K562 (cell line): ENCODE measurements around the gene NOL8. TPM values are rescaled to one million over a fixed set of nuclear protein-coding genes. Genes with fewer than 3 reads are reported as not detected.

Source experiments
- BACH1 ChIP-seq: fragments of 200-800 bp; sonication (Bioruptor generic); IDR thresholded peaks from 2 replicates; pipeline ENCODE4 v1.6.1; 2016; ENCODE audit warnings: missing genetic modification characterization, missing compliant biosample characterization
- CBFA2T3 ChIP-seq: fragments of 450-650 bp; IDR thresholded peaks from 2 replicates; pipeline ENCODE4 v1.6.1; 2017
- ELK1 ChIP-seq: sonication (generic); formaldehyde crosslinking; IDR thresholded peaks from 2 replicates; pipeline ENCODE4 v1.8.1; 2022; ENCODE audit warnings: missing genetic modification reagents
- FOXP4 ChIP-seq: sonication (generic); formaldehyde crosslinking; IDR thresholded peaks from 2 replicates; pipeline ENCODE4 v1.8.0; 2022; ENCODE audit warnings: mild to moderate bottlenecking, missing genetic modification reagents, borderline replicate concordance
- GTF2B ChIP-seq: IDR thresholded peaks from 2 replicates; pipeline ENCODE4 v1.6.1; 2011; ENCODE audit not compliant: insufficient read length; ENCODE audit errors: extremely low read depth
- MITF ChIP-seq: IDR thresholded peaks from 2 replicates; pipeline ENCODE4 v1.6.1; 2014; ENCODE audit warnings: antibody characterized with exemption
- NFIX ChIP-seq: fragments of 250-450 bp; sonication (Bioruptor Pico); IDR thresholded peaks from 2 replicates; pipeline ENCODE4 v1.4.0; 2020; ENCODE audit warnings: low read depth, mild to moderate bottlenecking, moderate library complexity
- PKNOX1 ChIP-seq: fragments of 450-650 bp; IDR thresholded peaks from 2 replicates; pipeline ENCODE4 v1.6.1; 2016
- RBM22 ChIP-seq: fragments of 200-400 bp; formaldehyde crosslinking; IDR thresholded peaks from 2 replicates; pipeline ENCODE4 v1.6.1; 2018; ENCODE audit warnings: low read length, low read depth; ENCODE audit not compliant: poor library complexity, severe bottlenecking
- TARDBP ChIP-seq: fragments of 450-650 bp; IDR thresholded peaks from 2 replicates; pipeline ENCODE4 v1.6.1; 2016
- TEAD2 ChIP-seq: fragments of 450-650 bp; IDR thresholded peaks from 2 replicates; pipeline ENCODE4 v1.6.1; 2016; ENCODE audit warnings: missing genetic modification characterization, control low read depth, missing compliant biosample characterization
- ZBTB33 ChIP-seq: sonication (generic); formaldehyde crosslinking; IDR thresholded peaks from 2 replicates; pipeline ENCODE4 v1.8.1; 2023; ENCODE audit warnings: mild to moderate bottlenecking, missing genetic modification reagents
- ZFPM2 ChIP-seq: fragments of 250-450 bp; sonication (Bioruptor Pico); IDR thresholded peaks from 2 replicates; pipeline ENCODE4 v1.5.1; 2022; ENCODE audit warnings: mild to moderate bottlenecking
- ZNF395 ChIP-seq: fragments of 200-800 bp; sonication (Bioruptor generic); IDR thresholded peaks from 2 replicates; pipeline ENCODE4 v1.6.1; 2017; ENCODE audit warnings: missing genetic modification characterization, missing compliant biosample characterization
- ZNF507 ChIP-seq: conservative IDR thresholded peaks from 2 replicates; pipeline ENCODE4 v1.6.1; 2017; ENCODE audit warnings: missing genetic modification characterization, missing compliant biosample characterization
- ZNF668 ChIP-seq: fragments of 250-450 bp; sonication (Bioruptor Pico); IDR thresholded peaks from 2 replicates; pipeline ENCODE4 v1.8.0; 2022; ENCODE audit warnings: mild to moderate bottlenecking, inconsistent platforms
- polyA plus RNA-seq, 8 experiments: library from polyadenylated mRNA; depleted of rRNA in 4 of 8; stranded (reverse) in 5 of 8; unstranded in 3 of 8; fragments of >200 nt; fragmentation: Nextera tagmentation in 2 of 8; fragmentation: Illumina TruSeq in 1 of 8; extraction: Ambion mirVana in 2 of 8; extraction: Trizol in 1 of 8; gene quantifications; 2 replicates each; pipeline versions ENCODE4 v1.2.1 to v1.2.3, GENCODE V29; 2011 to 2014; ENCODE audit warnings: inconsistent platforms in 1 of 8, missing spikeins in 1 of 8
- total RNA-seq, 7 experiments: library from RNA; depleted of rRNA in 6 of 7; stranded (reverse); fragments of >200 nt in 6 of 7; fragmentation: Illumina TruSeq in 2 of 7; extraction: Trizol in 2 of 7; gene quantifications; 2 replicates each; pipeline versions ENCODE4 v1.2.1 to v1.2.3, GENCODE V29; 2011 to 2021; ENCODE audit warnings: low replicate concordance in 1 of 7

NOL8 gene
- total and polyA plus RNA-seq, 9 of the 15 experiments (the other 6 are each of a cell fraction or from before 2014, with no cell fraction given) = 51.3 to 91.5 (median 58.7) TPM

GRCh38 chr9:92325991-92326500, 896 bp upstream of the NOL8 start (continued):
- no peak for TF ChIP-seq GTF2B
- no peak for TF ChIP-seq MITF
- TF ChIP-seq NFIX = no peak
- TF ChIP-seq ZBTB33 (CRISPR knock-in tag) = 0 out of 2 replicates have a peak, but pooled peaks have one; percentile 3
- no peak for TF ChIP-seq RBM22
- TF ChIP-seq ELK1 (CRISPR knock-in tag) = no peak
- 0 out of 2 replicates have a peak, but pooled peaks have one; percentile 27 for TF ChIP-seq ZNF395 (CRISPR knock-in tag)
- no peak for TF ChIP-seq BACH1
- TF ChIP-seq ZNF668 = no peak
- no peak for TF ChIP-seq TARDBP
- peak; percentile 60 for TF ChIP-seq PKNOX1
- no peak for TF ChIP-seq ZFPM2 (CRISPR knock-in tag)
- no peak for TF ChIP-seq FOXP4 (CRISPR knock-in tag)
- no peak for TF ChIP-seq ZNF507
- TF ChIP-seq CBFA2T3 = no peak
- TF ChIP-seq TEAD2 = no peak
